ENCODE data around the gene HMCN1.

HMCN1 gene

DNA sequence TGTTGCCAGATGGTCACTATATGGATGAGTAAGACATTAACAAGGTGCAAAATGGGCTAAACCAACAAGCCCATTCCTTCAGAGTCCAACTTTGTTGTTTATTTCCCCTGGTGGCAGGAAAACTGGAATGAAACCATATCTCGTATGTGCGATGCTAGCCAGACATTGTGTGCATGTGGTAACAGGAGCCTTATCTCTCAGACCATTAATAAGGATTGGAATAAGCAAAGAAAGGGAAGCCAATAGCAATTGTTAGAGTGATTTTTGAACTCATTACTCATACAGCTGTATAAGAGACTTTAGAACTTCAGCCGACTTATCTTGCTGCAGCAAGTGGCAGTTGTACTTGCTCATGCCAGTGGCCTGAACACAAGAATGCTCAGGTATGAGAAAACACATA lies 30.0 kb upstream of the HMCN1 start:
- no peaks in the 10 kb centered on the region for H3K9me2 ChIP-seq (replicated peaks; ENCODE audit: insufficient read depth, low read length)
- no peak overlapping the region for H3K9ac ChIP-seq (ENCODE audit: low read length)
- H3K27me3 ChIP-seq (ENCODE audit: low read length): no peaks in the 10 kb centered on the region
- H4K20me1 ChIP-seq (ENCODE audit: low read depth, low read length): no peaks in the 10 kb centered on the region
- no peaks in the 10 kb centered on the region for H3K9me3 ChIP-seq (ENCODE audit: insufficient read depth, low read length)
- no peaks in the 10 kb centered on the region for H3F3A ChIP-seq (ENCODE audit: insufficient read depth)
- TF ChIP-seq, protein P1, sequence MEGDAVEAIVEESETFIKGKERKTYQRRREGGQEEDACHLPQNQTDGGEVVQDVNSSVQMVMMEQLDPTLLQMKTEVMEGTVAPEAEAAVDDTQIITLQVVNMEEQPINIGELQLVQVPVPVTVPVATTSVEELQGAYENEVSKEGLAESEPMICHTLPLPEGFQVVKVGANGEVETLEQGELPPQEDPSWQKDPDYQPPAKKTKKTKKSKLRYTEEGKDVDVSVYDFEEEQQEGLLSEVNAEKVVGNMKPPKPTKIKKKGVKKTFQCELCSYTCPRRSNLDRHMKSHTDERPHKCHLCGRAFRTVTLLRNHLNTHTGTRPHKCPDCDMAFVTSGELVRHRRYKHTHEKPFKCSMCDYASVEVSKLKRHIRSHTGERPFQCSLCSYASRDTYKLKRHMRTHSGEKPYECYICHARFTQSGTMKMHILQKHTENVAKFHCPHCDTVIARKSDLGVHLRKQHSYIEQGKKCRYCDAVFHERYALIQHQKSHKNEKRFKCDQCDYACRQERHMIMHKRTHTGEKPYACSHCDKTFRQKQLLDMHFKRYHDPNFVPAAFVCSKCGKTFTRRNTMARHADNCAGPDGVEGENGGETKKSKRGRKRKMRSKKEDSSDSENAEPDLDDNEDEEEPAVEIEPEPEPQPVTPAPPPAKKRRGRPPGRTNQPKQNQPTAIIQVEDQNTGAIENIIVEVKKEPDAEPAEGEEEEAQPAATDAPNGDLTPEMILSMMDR (IDR thresholded peaks at IDR 0.05; ENCODE audit: insufficient read depth, low read length, poor library complexity, severe bottlenecking): no peak
- no peak for TF ChIP-seq EZH2phosphoT487 (conservative IDR thresholded peaks at IDR 0.05; ENCODE audit: low read length)
- no peaks in the 10 kb centered on the region for H3K36me3 ChIP-seq (ENCODE audit: low read length)
- H3K27ac ChIP-seq (ENCODE audit: low read depth, low read length): no peak overlapping the region
- H3K4me2 ChIP-seq (ENCODE audit: low read depth, low read length, poor library complexity, severe bottlenecking): no peak overlapping the region
- no peaks in the 10 kb centered on the region for H3K79me2 ChIP-seq (ENCODE audit: insufficient read depth, low read length)
- H3K4me3 ChIP-seq (ENCODE audit: insufficient read depth, low read length, poor library complexity, severe bottlenecking): no peak overlapping the region
- no peak overlapping the region for H2AFZ ChIP-seq (ENCODE audit: low read depth, low read length, severe bottlenecking)

GRCh38 chr1:185716095-185716494 lies 18.1 kb upstream of the HMCN1 start:
- no peaks in the 10 kb centered on the region for H3K79me2 ChIP-seq (ENCODE audit: insufficient read depth, low read length)
- TF ChIP-seq, protein P1 (IDR thresholded peaks at IDR 0.05; ENCODE audit: insufficient read depth, low read length, poor library complexity, severe bottlenecking): no peak
- no peak for TF ChIP-seq EZH2phosphoT487 (conservative IDR thresholded peaks at IDR 0.05; ENCODE audit: low read length)
- no peaks in the 10 kb centered on the region for H3K9me2 ChIP-seq (replicated peaks; ENCODE audit: insufficient read depth, low read length)
- no peaks in the 10 kb centered on the region for H3K27me3 ChIP-seq (ENCODE audit: low read length)
- no peak overlapping the region for H3K27ac ChIP-seq (ENCODE audit: low read depth, low read length)
- H3K36me3 ChIP-seq (ENCODE audit: low read length): no peaks in the 10 kb centered on the region
- no peak overlapping the region for H3K4me3 ChIP-seq (ENCODE audit: insufficient read depth, low read length, poor library complexity, severe bottlenecking)
- H3K4me2 ChIP-seq (ENCODE audit: low read depth, low read length, poor library complexity, severe bottlenecking): no peak overlapping the region
- H3F3A ChIP-seq (ENCODE audit: insufficient read depth): no peaks in the 10 kb centered on the region
- H4K20me1 ChIP-seq (ENCODE audit: low read depth, low read length): no peaks in the 10 kb centered on the region
- H3K9me3 ChIP-seq (ENCODE audit: insufficient read depth, low read length): no peaks in the 10 kb centered on the region
- no peak overlapping the region for H2AFZ ChIP-seq (ENCODE audit: low read depth, low read length, severe bottlenecking)
- H3K9ac ChIP-seq (ENCODE audit: low read length): no peak overlapping the region

- H3K9ac ChIP-seq (ENCODE audit: low read length): no peak overlapping the region
- H3K9me2 ChIP-seq (replicated peaks; ENCODE audit: insufficient read depth, low read length): no peaks in the 10 kb centered on the region
- no peaks in the 10 kb centered on the region for H4K20me1 ChIP-seq (ENCODE audit: low read depth, low read length)
- H3K4me2 ChIP-seq (ENCODE audit: low read depth, low read length, poor library complexity, severe bottlenecking): no peak overlapping the region
- no peak overlapping the region for H2AFZ ChIP-seq (ENCODE audit: low read depth, low read length, severe bottlenecking)
- H3K79me2 ChIP-seq (ENCODE audit: insufficient read depth, low read length): no peaks in the 10 kb centered on the region
- no peak overlapping the region for H3K4me3 ChIP-seq (ENCODE audit: insufficient read depth, low read length, poor library complexity, severe bottlenecking)
- H3K27me3 ChIP-seq (ENCODE audit: low read length): no peaks in the 10 kb centered on the region
- H3K36me3 ChIP-seq (ENCODE audit: low read length): no peaks in the 10 kb centered on the region
- H3K9me3 ChIP-seq (ENCODE audit: insufficient read depth, low read length): no peaks in the 10 kb centered on the region
- H3F3A ChIP-seq (ENCODE audit: insufficient read depth): no peaks in the 10 kb centered on the region
- no peak overlapping the region for H3K27ac ChIP-seq (ENCODE audit: low read depth, low read length)
- TF ChIP-seq EZH2phosphoT487 (conservative IDR thresholded peaks at IDR 0.05; ENCODE audit: low read length): no peak
These were observed 15.2 kb upstream of the HMCN1 start for GRCh38 chr1:185719021-185719420.

DNA sequence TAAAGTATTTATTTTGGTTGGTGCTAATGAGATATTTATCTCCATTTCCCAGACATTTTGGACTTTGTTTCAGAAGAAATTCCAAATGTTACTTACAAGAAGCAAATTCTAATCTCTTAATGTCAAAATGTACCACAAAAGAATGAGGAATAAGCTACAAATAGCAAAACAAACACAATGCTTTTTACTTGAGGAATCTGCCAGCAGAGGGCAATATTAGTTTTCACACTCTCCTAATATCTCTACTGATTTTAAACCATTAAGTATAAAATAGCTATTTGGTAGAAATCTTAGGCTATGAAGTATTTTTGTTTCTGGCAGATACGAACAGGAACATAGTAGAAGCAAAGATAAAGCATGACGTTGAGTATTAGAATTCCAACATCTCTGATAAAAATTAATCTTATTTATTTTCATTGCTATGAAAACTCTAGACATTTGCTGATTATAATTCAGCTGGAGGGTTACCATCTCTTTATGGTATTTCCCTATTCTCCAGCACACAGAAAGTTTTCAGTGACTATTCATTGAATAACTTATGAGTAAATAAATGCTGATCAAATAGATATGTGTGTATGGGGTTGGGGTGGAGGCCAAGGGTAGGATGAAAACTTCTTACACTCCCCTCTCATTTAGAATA lies 13.4 kb upstream of the HMCN1 start:
- no peak overlapping the region for H3K4me2 ChIP-seq (ENCODE audit: low read depth, low read length, poor library complexity, severe bottlenecking)
- H3K79me2 ChIP-seq (ENCODE audit: insufficient read depth, low read length): no peaks in the 10 kb centered on the region
- no peaks in the 10 kb centered on the region for H4K20me1 ChIP-seq (ENCODE audit: low read depth, low read length)
- no peak overlapping the region for H3K27ac ChIP-seq (ENCODE audit: low read depth, low read length)
- H3K9ac ChIP-seq (ENCODE audit: low read length): no peak overlapping the region
- H2AFZ ChIP-seq (ENCODE audit: low read depth, low read length, severe bottlenecking): no peak overlapping the region
- no peaks in the 10 kb centered on the region for H3K27me3 ChIP-seq (ENCODE audit: low read length)
- no peaks in the 10 kb centered on the region for H3K9me3 ChIP-seq (ENCODE audit: insufficient read depth, low read length)
- no peaks in the 10 kb centered on the region for H3F3A ChIP-seq (ENCODE audit: insufficient read depth)
- no peaks in the 10 kb centered on the region for H3K36me3 ChIP-seq (ENCODE audit: low read length)
- H3K4me3 ChIP-seq (ENCODE audit: insufficient read depth, low read length, poor library complexity, severe bottlenecking): no peak overlapping the region
- no peaks in the 10 kb centered on the region for H3K9me2 ChIP-seq (replicated peaks; ENCODE audit: insufficient read depth, low read length)
- TF ChIP-seq, protein P1 (IDR thresholded peaks at IDR 0.05; ENCODE audit: insufficient read depth, low read length, poor library complexity, severe bottlenecking): peak; percentile 21
- no peak for TF ChIP-seq EZH2phosphoT487 (conservative IDR thresholded peaks at IDR 0.05; ENCODE audit: low read length)
